Neutrophil (primary cell): Measurements from ENCODE around the gene PXYLP1.

Experiments
- H3K27ac ChIP-seq: fragments of 200-600 bp; sonication (generic); 2 replicates; pipeline ENCODE4 v1.5.1; 2016; ENCODE audit warnings: mild to moderate bottlenecking, moderate library complexity
- H3K27me3 ChIP-seq: fragments of 200-600 bp; sonication (generic); 2 replicates; pipeline ENCODE4 v1.6.0; 2016; ENCODE audit warnings: mild to moderate bottlenecking
- H3K36me3 ChIP-seq: fragments of 200-600 bp; sonication (generic); 2 replicates; pipeline ENCODE4 v1.5.1; 2017
- H3K4me1 ChIP-seq, 2 experiments: fragments of 200-600 bp in 1 of 2; sonication (generic) in 1 of 2; 1 replicate in 1 of 2; 2 replicates in 1 of 2; pipeline versions ENCODE4 v1.5.1 to v1.6.1; 2013 to 2016; ENCODE audit warnings: low read depth in 1 of 2, low read length in 1 of 2, mild to moderate bottlenecking in 1 of 2, moderate library complexity in 1 of 2; ENCODE audit not compliant: control insufficient read depth in 1 of 2, insufficient read depth in 1 of 2
- H3K4me3 ChIP-seq, 2 experiments: fragments of 200-600 bp in 1 of 2; sonication (generic) in 1 of 2; 1 replicate in 1 of 2; 2 replicates in 1 of 2; pipeline ENCODE4 v1.5.1; 2013 to 2016; ENCODE audit warnings: low read depth in 1 of 2, low read length in 1 of 2, mild to moderate bottlenecking in 1 of 2, moderate library complexity in 1 of 2
- H3K9me3 ChIP-seq: fragments of 200-600 bp; sonication (generic); 2 replicates; pipeline ENCODE4 v1.5.1; 2016
- TF ChIP-seq, protein P1 (sequence below): fragments of 200-600 bp; sonication (generic); IDR thresholded peaks from 2 replicates; pipeline ENCODE4 v1.5.1; 2016; ENCODE audit warnings: antibody characterized with exemption

Gene PXYLP1

DNA sequence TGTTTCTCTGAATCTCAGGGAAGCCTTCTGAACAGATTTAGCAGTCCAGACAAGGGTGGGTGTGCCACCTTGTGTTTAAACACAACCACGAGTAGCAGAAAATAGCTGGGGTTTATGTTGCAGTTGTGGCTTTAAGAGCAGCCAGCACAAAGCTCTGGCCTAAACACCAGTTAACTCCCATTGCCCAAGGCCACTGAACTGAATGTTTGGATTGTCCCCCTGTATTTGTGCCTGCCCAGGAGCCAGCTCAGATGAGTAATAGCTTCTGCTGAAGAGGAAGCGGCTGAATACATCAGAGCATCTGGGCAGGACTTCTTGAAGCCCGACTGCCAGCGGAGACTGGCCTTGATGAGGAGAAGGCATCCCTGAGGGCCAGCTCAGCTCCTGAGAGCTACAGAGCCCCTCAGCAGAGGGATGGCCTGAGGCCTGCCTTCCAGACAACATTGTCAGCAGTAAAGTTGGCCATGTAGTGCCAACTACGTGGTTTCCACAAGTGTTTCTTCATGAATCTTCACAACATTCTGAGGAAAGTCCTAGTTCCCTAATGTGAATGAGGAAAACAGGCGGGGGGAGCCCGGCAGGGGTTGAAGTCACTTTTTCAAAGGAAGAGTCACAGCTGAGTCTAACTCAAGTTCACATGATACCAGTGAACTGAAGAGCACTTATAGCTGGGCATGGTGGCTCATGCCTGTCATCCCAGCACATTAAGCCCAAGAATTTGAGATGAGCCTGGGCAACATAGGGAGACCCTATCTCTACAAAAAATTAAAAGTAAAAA is 70.9 kb downstream of the PXYLP1 start:
- H3K36me3 ChIP-seq, result no peaks in the 10 kb centered on the region
- TF ChIP-seq, protein P1, sequence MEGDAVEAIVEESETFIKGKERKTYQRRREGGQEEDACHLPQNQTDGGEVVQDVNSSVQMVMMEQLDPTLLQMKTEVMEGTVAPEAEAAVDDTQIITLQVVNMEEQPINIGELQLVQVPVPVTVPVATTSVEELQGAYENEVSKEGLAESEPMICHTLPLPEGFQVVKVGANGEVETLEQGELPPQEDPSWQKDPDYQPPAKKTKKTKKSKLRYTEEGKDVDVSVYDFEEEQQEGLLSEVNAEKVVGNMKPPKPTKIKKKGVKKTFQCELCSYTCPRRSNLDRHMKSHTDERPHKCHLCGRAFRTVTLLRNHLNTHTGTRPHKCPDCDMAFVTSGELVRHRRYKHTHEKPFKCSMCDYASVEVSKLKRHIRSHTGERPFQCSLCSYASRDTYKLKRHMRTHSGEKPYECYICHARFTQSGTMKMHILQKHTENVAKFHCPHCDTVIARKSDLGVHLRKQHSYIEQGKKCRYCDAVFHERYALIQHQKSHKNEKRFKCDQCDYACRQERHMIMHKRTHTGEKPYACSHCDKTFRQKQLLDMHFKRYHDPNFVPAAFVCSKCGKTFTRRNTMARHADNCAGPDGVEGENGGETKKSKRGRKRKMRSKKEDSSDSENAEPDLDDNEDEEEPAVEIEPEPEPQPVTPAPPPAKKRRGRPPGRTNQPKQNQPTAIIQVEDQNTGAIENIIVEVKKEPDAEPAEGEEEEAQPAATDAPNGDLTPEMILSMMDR, result no peak
- no peaks in the 10 kb centered on the region for H3K9me3 ChIP-seq
- H3K4me3 ChIP-seq, result no peak overlapping the region
- H3K27ac ChIP-seq, result peak overlapping the region; percentile 57
- H3K4me1 ChIP-seq, result peaks cover 21 to 22% of the 10 kb centered on the region in 2 experiments
- H3K27me3 ChIP-seq, result no peaks in the 10 kb centered on the region

DNA sequence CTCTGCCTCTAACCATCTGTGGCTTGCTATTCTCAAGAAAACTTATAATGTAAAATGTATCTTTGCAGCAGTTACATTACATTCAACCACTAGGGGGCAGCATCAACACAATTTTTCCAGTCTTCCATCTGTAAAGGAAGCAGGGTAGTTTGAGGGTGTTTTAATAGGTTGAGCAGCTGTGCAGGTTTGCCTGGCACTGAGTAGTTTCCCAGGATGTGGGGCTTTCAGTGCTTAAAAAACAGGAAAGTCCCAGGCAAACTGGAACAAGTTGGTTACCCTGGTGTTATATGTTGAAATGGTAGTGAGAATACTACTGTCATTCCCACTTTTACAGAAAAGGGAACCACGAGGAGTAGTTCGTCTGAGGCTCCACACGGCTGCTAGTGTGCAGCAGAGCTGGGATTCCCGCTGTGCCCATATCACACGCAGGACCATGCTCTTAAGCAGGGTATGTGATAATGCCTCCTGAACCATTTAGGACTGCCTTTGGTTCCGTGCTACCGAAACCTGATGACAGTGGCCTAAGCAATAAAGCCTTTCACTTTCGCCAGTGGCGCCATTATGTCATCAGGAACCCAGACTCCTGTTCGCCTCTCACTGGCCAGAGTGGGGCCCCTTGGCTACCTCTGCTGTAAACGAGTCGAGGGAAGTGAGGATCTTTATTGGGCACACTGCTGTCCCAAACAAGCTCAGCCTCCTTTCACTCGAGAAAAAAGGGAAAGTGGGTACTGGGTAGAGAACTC is 72.0 kb downstream of the PXYLP1 start:
- no peaks in the 10 kb centered on the region for H3K36me3 ChIP-seq
- TF ChIP-seq, protein P1, result peak; percentile 84
- H3K9me3 ChIP-seq, result no peaks in the 10 kb centered on the region
- peak overlapping the region; percentile 63 for H3K27ac ChIP-seq
- H3K4me3 ChIP-seq, result no peak overlapping the region
- H3K27me3 ChIP-seq, result no peaks in the 10 kb centered on the region
- H3K4me1 ChIP-seq, result peaks cover 21 to 22% of the 10 kb centered on the region in 2 experiments

DNA sequence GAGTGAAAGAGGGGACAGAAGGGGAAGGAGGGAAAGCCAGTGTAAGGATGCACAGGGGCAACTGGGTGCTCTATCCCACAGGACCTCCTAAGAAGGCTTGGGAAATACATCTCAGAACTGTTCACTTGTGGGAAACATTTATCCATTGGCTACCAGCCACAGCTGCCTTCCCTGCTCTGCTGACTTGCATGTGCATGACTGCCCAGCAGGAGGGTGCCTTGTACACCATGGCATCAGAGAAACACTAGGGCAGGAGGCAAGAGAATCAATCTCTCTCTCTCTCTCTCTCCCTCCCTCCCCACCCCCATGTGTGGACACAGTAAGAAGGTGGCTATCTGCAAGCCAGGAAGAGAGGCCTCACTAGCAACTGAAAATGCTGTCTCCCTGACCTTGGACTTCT is 73.8 kb downstream of the PXYLP1 start:
- Histone ChIP-seq H3K4me3 (no peak overlapping the region), H3K27me3 (no peaks in the 10 kb centered on the region), H3K36me3 (no peaks in the 10 kb centered on the region), H3K9me3 (no peaks in the 10 kb centered on the region), H3K27ac (no peak overlapping the region), H3K4me1 (peaks cover 21 to 22% of the 10 kb centered on the region in 2 experiments)
- TF ChIP-seq, protein P1, result no peak

DNA sequence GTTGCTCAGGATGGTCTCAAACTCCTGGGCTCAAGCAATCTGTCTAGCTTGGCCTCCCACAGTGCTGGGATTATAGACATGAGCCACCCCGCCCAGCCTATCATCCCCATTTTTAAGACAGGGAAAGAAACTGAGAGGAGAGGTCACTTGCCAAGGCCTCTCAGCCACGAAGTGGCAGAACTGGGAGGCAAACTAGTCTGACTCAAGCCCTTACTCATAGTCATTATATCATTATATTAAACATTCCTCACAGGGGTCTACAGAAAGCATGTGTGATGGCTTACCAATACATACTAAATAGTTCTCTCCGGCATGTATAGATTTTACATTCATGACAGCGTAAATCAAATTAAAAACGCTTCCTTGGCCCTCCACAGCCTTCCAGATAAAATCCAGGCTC is 74.7 kb downstream of the PXYLP1 start:
- no peaks in the 10 kb centered on the region for H3K36me3 ChIP-seq
- TF ChIP-seq, protein P1, result no peak
- H3K27me3 ChIP-seq, result no peaks in the 10 kb centered on the region
- H3K9me3 ChIP-seq, result no peaks in the 10 kb centered on the region
- H3K4me1 ChIP-seq, result peaks cover 27% of the 10 kb centered on the region in 2 experiments
- no peak overlapping the region for H3K4me3 ChIP-seq
- H3K27ac ChIP-seq, result no peak overlapping the region

DNA sequence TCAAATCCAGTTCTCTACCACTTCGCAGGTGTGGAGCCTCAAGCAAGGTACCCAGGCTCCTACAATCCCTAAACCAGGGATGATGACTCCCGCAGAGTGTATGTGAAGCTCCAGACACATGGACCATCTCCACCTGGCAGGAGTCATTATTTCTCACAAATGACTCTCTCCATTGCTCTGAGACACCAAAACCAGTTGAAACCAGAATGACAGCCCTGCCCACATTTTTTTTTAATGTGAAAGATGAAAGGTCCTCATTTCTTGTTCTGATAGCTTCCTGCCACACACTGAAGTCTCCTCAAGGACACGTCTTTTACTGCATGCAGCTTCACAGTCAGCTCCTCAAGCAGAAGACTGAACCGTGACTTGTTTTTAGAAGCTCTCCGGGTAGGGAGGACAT is 75.3 kb downstream of the PXYLP1 start:
- TF ChIP-seq, protein P1, result no peak
- Histone ChIP-seq H3K36me3 (no peaks in the 10 kb centered on the region), H3K9me3 (no peaks in the 10 kb centered on the region), H3K4me3 (no peak overlapping the region), H3K27ac (no peak overlapping the region), H3K27me3 (no peaks in the 10 kb centered on the region), H3K4me1 (peaks cover 30 to 31% of the 10 kb centered on the region in 2 experiments)
